Activated naive CD4-positive, alpha-beta T cell treated with anti-CD3 and anti-CD28 coated beads, Interleukin-2, amount 10 ng/mL, durations not matched to agents 7 days and 5 days (primary cell): ENCODE data around the gene DDX23.
A peak's percentile ranks its signal among the peaks of the same experiment; 100 is the strongest.
"Not testable (repeated sequence)": the region's sequence is repeated elsewhere in the genome, so short reads cannot be mapped to it uniquely, and the experiment has no call there.

Experiments used
- CTCF ChIA-PET: fragments of 350-600 bp; sonication (Branson Sonifier 250); formaldehyde crosslinking; loops from one replicate; lab custom pipeline; 2021; ENCODE audit warnings: antibody characterized with exemption; lab: Charles Lee
- DNase-seq: peaks from one replicate; pipeline ENCODE4 v3.0.0-alpha.2; 2020
- H3K27ac Mint-ChIP-seq: one replicate; pipeline ENCODE4 v1.8.0; 2021; ENCODE audit warnings: mild to moderate bottlenecking, moderate library complexity, mixed read lengths
- H3K27me3 Mint-ChIP-seq: one replicate; pipeline ENCODE4 v1.8.0; 2021; ENCODE audit warnings: mild to moderate bottlenecking, mixed read lengths
- H3K36me3 Mint-ChIP-seq: one replicate; pipeline ENCODE4 v1.8.0; 2021; ENCODE audit warnings: mixed read lengths
- H3K4me1 Mint-ChIP-seq: one replicate; pipeline ENCODE4 v1.8.0; 2021; ENCODE audit warnings: mixed read lengths
- H3K4me3 Mint-ChIP-seq: one replicate; pipeline ENCODE4 v1.8.0; 2021; ENCODE audit warnings: mild to moderate bottlenecking, moderate library complexity, mixed read lengths
- H3K9me3 Mint-ChIP-seq: one replicate; pipeline ENCODE4 v1.8.0; 2021; ENCODE audit warnings: mixed read lengths

The DDX23 gene

GRCh38 chr12:48875944-48876515 is 24.1 kb upstream of the DDX23 start:
- CTCF ChIA-PET, result no interaction called here
- H3K4me1 Mint-ChIP-seq, result no peaks in the 10 kb centered on the region
- no peak for DNase-seq
- H3K36me3 Mint-ChIP-seq, result no peaks in the 10 kb centered on the region
- H3K27me3 Mint-ChIP-seq, result peaks cover 62% of the 10 kb centered on the region
- no peak overlapping the region for H3K27ac Mint-ChIP-seq
- H3K4me3 Mint-ChIP-seq, result no peak overlapping the region
- no peaks in the 10 kb centered on the region for H3K9me3 Mint-ChIP-seq

- peaks cover 38% of the 10 kb centered on the region for H3K27me3 Mint-ChIP-seq
- H3K36me3 Mint-ChIP-seq, H3K27ac Mint-ChIP-seq, H3K9me3 Mint-ChIP-seq, DNase-seq, H3K4me3 Mint-ChIP-seq, H3K4me1 Mint-ChIP-seq: not testable (repeated sequence)
- CTCF ChIA-PET, result interaction anchor here (1.0 to 1.5 kb wide), 5 partner anchors 17 to 115 kb away, joined by 3 to 7 read pairs (median 5); partner anchors contain the start of gene DDX23
These were observed 21.6 kb upstream of the DDX23 start for GRCh38 chr12:48873534-48873933.

- H3K4me1 Mint-ChIP-seq, result no peaks in the 10 kb centered on the region
- no peak for DNase-seq
- H3K27ac Mint-ChIP-seq, result no peak overlapping the region
- H3K27me3 Mint-ChIP-seq, result peaks cover 34% of the 10 kb centered on the region
- H3K9me3 Mint-ChIP-seq, result no peaks in the 10 kb centered on the region
- H3K36me3 Mint-ChIP-seq, result no peaks in the 10 kb centered on the region
- no peak overlapping the region for H3K4me3 Mint-ChIP-seq
- CTCF ChIA-PET, result interaction anchor here (1.0 to 1.5 kb wide), 5 partner anchors 17 to 115 kb away, joined by 3 to 7 read pairs (median 5); partner anchors contain the start of gene DDX23
These were observed 21.1 kb upstream of the DDX23 start for GRCh38 chr12:48873096-48873495.

- Mint-ChIP-seq H3K27ac (no peak overlapping the region), H3K9me3 (no peaks in the 10 kb centered on the region), H3K4me1 (peaks cover 20% of the 10 kb centered on the region), H3K36me3 (no peaks in the 10 kb centered on the region), H3K4me3 (no peak overlapping the region), H3K27me3 (peaks cover 31% of the 10 kb centered on the region)
- DNase-seq, result no peak
- CTCF ChIA-PET, result interaction anchor here (2.7 kb wide), 1 partner anchor 21 kb away, joined by 16 read pairs; no protein-coding TSS in a partner anchor
These were observed 17.2 kb upstream of the DDX23 start for GRCh38 chr12:48869191-48869590.

- H3K4me3 Mint-ChIP-seq, result no peak overlapping the region
- CTCF ChIA-PET, result interaction anchor here (1.7 to 2.9 kb wide), 3 partner anchors 15 to 54 kb away, joined by 9 to 16 read pairs (median 11); no protein-coding TSS in a partner anchor
- H3K27me3 Mint-ChIP-seq, result peaks cover 31% of the 10 kb centered on the region
- no peaks in the 10 kb centered on the region for H3K36me3 Mint-ChIP-seq
- peaks cover 26% of the 10 kb centered on the region for H3K4me1 Mint-ChIP-seq
- H3K27ac Mint-ChIP-seq, result no peak overlapping the region
- H3K9me3 Mint-ChIP-seq, result no peaks in the 10 kb centered on the region
- no peak for DNase-seq
These were observed 16.5 kb upstream of the DDX23 start for GRCh38 chr12:48868451-48868850.

- Mint-ChIP-seq H3K4me1 (peaks cover 26% of the 10 kb centered on the region), H3K9me3 (no peaks in the 10 kb centered on the region), H3K27me3 (peaks cover 36% of the 10 kb centered on the region), H3K4me3 (peak overlapping the region; percentile 83), H3K36me3 (no peaks in the 10 kb centered on the region), H3K27ac (peak overlapping the region; percentile 80)
- CTCF ChIA-PET, result interaction anchor here (0.8 to 2.9 kb wide), 9 partner anchors 10 to 131 kb away, joined by 3 to 12 read pairs (median 4); partner anchors contain the start of genes DDX23 and WNT1
- DNase-seq, result no peak
These were observed 14.2 kb upstream of the DDX23 start for GRCh38 chr12:48866052-48866711.

- Mint-ChIP-seq H3K4me3 (peak within 1 kb of the TSS; percentile 83), H3K27ac (peak within 1 kb of the TSS; percentile 80), H3K36me3 (no peaks in the 10 kb centered on the region), H3K9me3 (no peaks in the 10 kb centered on the region), H3K4me1 (peaks cover 26% of the 10 kb centered on the region), H3K27me3 (peaks cover 36% of the 10 kb centered on the region)
- CTCF ChIA-PET, result interaction anchor here (0.8 to 2.9 kb wide), 11 partner anchors 9 to 132 kb away, joined by 3 to 12 read pairs (median 4); partner anchors contain the start of genes DDX23 and WNT1
- DNase-seq, result peak; percentile 91
These were observed 13.5 kb upstream of the DDX23 start, which contains the start of gene RND1 for GRCh38 chr12:48865281-48866051. RND1 (minus strand) TSS chr12:48865870; CDS start chr12:48865767, 103 bp downstream.

- Mint-ChIP-seq H3K36me3 (peaks cover under 1% of the 10 kb centered on the region), H3K27ac (no peak overlapping the region), H3K4me3 (no peak overlapping the region), H3K4me1 (peaks cover 26% of the 10 kb centered on the region), H3K9me3 (no peaks in the 10 kb centered on the region), H3K27me3 (peaks cover 36% of the 10 kb centered on the region)
- no peak for DNase-seq
- CTCF ChIA-PET, result interaction anchor here (1.6 to 2.0 kb wide), 2 partner anchors 10 to 27 kb away, joined by 6 to 11 read pairs; no protein-coding TSS in a partner anchor
These were observed 11.3 kb upstream of the DDX23 start for GRCh38 chr12:48863291-48863690.

- peaks cover 26% of the 10 kb centered on the region for H3K4me1 Mint-ChIP-seq
- CTCF ChIA-PET, result interaction anchor here (1.6 to 2.0 kb wide), 2 partner anchors 10 to 27 kb away, joined by 6 to 11 read pairs; no protein-coding TSS in a partner anchor
- no peaks in the 10 kb centered on the region for H3K9me3 Mint-ChIP-seq
- no peak overlapping the region for H3K4me3 Mint-ChIP-seq
- H3K27ac Mint-ChIP-seq, result no peak overlapping the region
- no peak for DNase-seq
- peaks cover 36% of the 10 kb centered on the region for H3K27me3 Mint-ChIP-seq
- H3K36me3 Mint-ChIP-seq, result peaks cover 1% of the 10 kb centered on the region
These were observed 10.8 kb upstream of the DDX23 start for GRCh38 chr12:48862760-48863159.

GRCh38 chr12:48861111-48861510 is 9.1 kb upstream of the DDX23 start:
- CTCF ChIA-PET, result no interaction called here
- DNase-seq, result no peak
- peaks cover 1% of the 10 kb centered on the region for H3K36me3 Mint-ChIP-seq
- peaks cover 36% of the 10 kb centered on the region for H3K27me3 Mint-ChIP-seq
- no peak overlapping the region for H3K27ac Mint-ChIP-seq
- no peak overlapping the region for H3K4me3 Mint-ChIP-seq
- H3K9me3 Mint-ChIP-seq, result no peaks in the 10 kb centered on the region
- H3K4me1 Mint-ChIP-seq, result peaks cover 24% of the 10 kb centered on the region

GRCh38 chr12:48860236-48860635 is 8.3 kb upstream of the DDX23 start:
- H3K9me3 Mint-ChIP-seq, H3K4me3 Mint-ChIP-seq, DNase-seq, H3K27ac Mint-ChIP-seq, H3K36me3 Mint-ChIP-seq: not testable (repeated sequence)
- H3K27me3 Mint-ChIP-seq, result peaks cover 30% of the 10 kb centered on the region
- peaks cover 16% of the 10 kb centered on the region for H3K4me1 Mint-ChIP-seq
- CTCF ChIA-PET, result interaction anchor here (1.4 kb wide), 1 partner anchor 128 kb away, joined by 4 read pairs; no protein-coding TSS in a partner anchor

GRCh38 chr12:48859607-48860006 is 7.6 kb upstream of the DDX23 start:
- Mint-ChIP-seq H3K36me3 (peaks cover 1% of the 10 kb centered on the region), H3K27ac (no peak overlapping the region), H3K4me3 (no peak overlapping the region), H3K27me3 (peaks cover 23% of the 10 kb centered on the region), H3K9me3 (no peaks in the 10 kb centered on the region), H3K4me1 (peaks cover 10% of the 10 kb centered on the region)
- CTCF ChIA-PET, result interaction anchor here (1.4 to 8.7 kb wide), 2 partner anchors 30 to 128 kb away, joined by 4 to 173 read pairs; no protein-coding TSS in a partner anchor
- no peak for DNase-seq

GRCh38 chr12:48858043-48858442 is 6.1 kb upstream of the DDX23 start:
- Mint-ChIP-seq H3K4me1 (peaks cover 5% of the 10 kb centered on the region), H3K27ac (no peak overlapping the region), H3K36me3 (peaks cover 1% of the 10 kb centered on the region), H3K4me3 (no peak overlapping the region), H3K27me3 (peaks cover 8% of the 10 kb centered on the region), H3K9me3 (no peaks in the 10 kb centered on the region)
- no peak for DNase-seq
- CTCF ChIA-PET, result interaction anchor here (2.2 to 8.7 kb wide), 2 partner anchors 31 to 130 kb away, joined by 7 to 173 read pairs; no protein-coding TSS in a partner anchor
